HG02759 (cell line): ENCODE results near the gene ATXN1.
A peak's percentile ranks its signal among the peaks of the same experiment; 100 is the strongest.

Experiments
- ATAC-seq: cut with Tn5 transposase; IDR thresholded peaks from one replicate; pipeline ENCODE4 v1.9.1; 2021; ENCODE audit warnings: mild to moderate bottlenecking, moderate library complexity; ENCODE audit not compliant: unreplicated experiment

ATXN1 gene

GRCh38 chr6:16331384-16332174, 429.7 kb downstream of the ATXN1 start:
- ATAC-seq = peak; percentile 54

GRCh38 chr6:16329233-16329632, 432.0 kb downstream of the ATXN1 start:
- ATAC-seq = no peak

GRCh38 chr6:16327777-16328325, 433.4 kb downstream of the ATXN1 start:
- ATAC-seq = no peak

GRCh38 chr6:16326971-16327776, 434.1 kb downstream of the ATXN1 start:
- no peak for ATAC-seq

- ATAC-seq = no peak
Measured at GRCh38 chr6:16326531-16326930, 434.7 kb downstream of the ATXN1 start.

GRCh38 chr6:16324606-16325225, 436.5 kb downstream of the ATXN1 start:
- ATAC-seq = no peak

- no peak for ATAC-seq
Measured at GRCh38 chr6:16324184-16324583, 437.1 kb downstream of the ATXN1 start.

- ATAC-seq = peak; percentile 81
Measured at GRCh38 chr6:16322666-16323312, 438.5 kb downstream of the ATXN1 start.

GRCh38 chr6:16321826-16322225, 439.4 kb downstream of the ATXN1 start:
- no peak for ATAC-seq

- ATAC-seq = no peak
Measured at GRCh38 chr6:16321341-16321710, 439.9 kb downstream of the ATXN1 start.

GRCh38 chr6:16320533-16321340, 440.5 kb downstream of the ATXN1 start:
- ATAC-seq = no peak

- ATAC-seq = peak; percentile 67
Measured at GRCh38 chr6:16319813-16320532, 441.3 kb downstream of the ATXN1 start.

- no peak for ATAC-seq
Measured at GRCh38 chr6:16318953-16319720, 442.1 kb downstream of the ATXN1 start.

- no peak for ATAC-seq
Measured at GRCh38 chr6:16318538-16318937, 442.7 kb downstream of the ATXN1 start.

GRCh38 chr6:16316741-16317251, 444.5 kb downstream of the ATXN1 start:
- ATAC-seq = no peak

- no peak for ATAC-seq
Measured at GRCh38 chr6:16314296-16314695, 447.0 kb downstream of the ATXN1 start.

- ATAC-seq = no peak
Measured at GRCh38 chr6:16313732-16314131, 447.5 kb downstream of the ATXN1 start.

- no peak for ATAC-seq
Measured at GRCh38 chr6:16311763-16312162, 449.5 kb downstream of the ATXN1 start.
